Inferior parietal cortex (tissue), 1 donor: ENCODE measurements around the gene VAV3.
A peak's percentile ranks its signal among the peaks of the same experiment; 100 is the strongest.

Experiments
- DNase-seq: peaks from one replicate; pipeline ENCODE4 v3.0.0-alpha.2; 2016; ENCODE audit errors: extremely low spot score

The VAV3 gene

DNA sequence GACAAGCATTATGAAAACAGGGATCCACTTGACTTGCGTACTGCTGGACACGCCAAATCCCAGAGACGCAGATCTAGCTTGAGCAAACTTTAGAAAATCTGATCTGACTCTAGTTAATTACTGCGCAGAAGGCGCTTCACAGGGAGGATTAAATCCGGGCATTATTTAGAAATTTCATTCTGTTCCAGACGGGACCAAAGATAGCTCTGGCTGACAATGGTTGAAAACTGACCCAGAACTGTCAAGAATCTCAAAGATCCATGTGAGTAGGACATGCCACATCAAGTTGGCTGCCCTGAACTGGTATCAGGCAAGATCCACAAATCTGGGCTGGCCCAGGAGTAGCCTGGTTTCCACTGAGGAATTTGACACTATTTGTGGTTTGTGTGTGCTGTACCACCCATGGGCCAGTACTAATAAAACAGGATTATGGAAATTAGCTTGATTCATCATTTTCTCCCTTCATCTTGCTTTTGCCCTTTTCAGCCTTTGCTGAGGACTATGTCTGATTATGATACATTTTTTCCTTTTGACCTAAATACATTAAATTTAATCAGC is 171.0 kb downstream of the VAV3 start:
- DNase-seq = no peak

GRCh38 chr1:107791348-107791747 is 173.6 kb downstream of the VAV3 start:
- no peak for DNase-seq

DNA sequence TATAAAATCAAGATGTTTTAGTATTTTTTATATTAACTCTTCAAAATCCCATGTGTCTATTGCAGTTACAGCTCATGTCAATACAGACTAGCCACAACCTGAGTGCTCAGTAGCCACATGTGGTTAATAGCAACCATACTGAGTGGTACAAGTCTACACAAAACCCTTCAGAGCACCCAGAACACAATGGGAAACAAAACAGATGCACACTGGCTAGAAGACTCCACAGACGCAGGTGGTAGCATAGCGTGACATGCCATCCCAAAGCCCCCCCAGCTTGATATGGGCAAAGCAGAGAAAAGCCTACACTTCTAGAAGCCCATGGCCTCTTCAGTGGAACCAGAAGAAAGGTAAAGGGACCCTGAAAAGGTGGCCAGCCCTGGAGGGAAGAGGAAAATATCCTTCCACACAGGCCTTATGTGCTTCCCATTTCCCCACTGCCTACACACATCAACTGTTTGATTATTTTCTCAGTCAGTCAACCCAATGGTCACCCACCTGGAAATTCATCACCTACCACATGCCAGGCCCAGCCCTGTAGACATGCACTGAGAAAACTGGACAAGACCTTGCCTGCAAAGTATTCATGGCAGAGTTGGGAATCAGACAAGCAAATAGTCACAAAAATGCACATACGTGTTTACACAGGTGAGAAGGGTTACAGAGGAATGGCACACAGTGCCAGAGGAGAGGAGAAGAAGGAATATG is 175.0 kb downstream of the VAV3 start:
- DNase-seq = no peak

DNA sequence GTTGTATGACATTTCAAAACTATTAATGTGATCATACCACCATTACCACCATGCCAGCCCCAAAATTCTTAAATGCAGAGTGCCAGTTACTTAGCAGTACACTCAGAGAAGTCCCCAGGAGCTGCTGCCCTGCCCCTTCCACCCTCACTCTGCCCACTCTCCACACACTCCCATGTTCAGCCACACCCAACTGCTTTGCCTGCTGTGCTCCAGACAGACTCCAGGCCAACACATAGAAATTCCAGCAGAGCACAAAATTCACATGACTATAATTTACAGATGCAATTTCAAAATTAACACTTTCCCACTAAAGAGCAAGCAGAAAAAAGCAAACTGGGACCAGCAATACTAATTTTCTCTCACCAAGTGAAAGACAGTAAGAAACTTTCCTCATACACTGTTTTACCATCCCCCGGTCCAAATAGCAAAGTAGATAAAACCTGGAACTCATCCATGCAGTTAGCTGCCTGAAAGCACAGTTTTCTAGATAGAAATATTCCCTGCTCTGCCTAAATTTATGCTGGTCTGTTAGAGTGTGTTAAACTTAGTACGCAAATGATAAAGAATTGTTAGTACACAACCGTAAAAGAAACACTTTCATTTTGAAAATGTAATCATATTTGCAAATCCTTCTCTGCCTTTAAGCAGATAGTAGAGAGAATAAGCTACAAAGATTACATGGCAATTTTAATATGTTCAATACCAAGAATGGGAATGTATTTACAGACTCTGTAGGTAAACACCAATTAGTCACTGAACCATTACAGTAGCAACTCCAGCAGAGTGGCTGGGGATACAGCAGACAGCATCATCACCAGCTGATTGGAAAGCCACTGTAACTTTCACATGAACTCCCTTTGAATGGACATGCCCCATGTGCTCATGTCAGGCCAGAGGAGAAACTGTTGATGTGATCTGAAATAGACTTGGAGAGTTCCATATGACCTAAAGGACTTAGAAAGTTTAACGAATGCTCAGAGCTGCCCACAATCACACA is 176.5 kb downstream of the VAV3 start:
- DNase-seq = no peak

DNA sequence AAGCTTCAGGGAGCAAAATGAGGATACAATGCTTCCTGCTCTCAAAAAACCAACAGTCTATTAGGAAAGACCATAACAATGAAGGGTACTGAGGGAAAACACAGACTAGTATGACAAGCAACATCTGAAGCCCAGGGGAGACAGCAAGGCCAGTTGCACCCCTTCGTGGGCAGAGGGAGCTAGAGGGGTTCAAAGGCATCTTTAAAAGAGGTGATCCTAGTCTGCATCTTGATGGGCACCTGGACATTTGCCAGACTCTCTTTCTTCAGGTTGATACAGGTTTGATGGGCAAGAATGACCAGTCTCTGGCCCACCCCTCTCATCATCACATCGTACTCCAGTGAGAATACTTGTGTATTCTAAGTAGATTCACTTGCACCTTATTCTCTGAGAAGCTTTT is 177.7 kb downstream of the VAV3 start:
- DNase-seq = no peak

DNA sequence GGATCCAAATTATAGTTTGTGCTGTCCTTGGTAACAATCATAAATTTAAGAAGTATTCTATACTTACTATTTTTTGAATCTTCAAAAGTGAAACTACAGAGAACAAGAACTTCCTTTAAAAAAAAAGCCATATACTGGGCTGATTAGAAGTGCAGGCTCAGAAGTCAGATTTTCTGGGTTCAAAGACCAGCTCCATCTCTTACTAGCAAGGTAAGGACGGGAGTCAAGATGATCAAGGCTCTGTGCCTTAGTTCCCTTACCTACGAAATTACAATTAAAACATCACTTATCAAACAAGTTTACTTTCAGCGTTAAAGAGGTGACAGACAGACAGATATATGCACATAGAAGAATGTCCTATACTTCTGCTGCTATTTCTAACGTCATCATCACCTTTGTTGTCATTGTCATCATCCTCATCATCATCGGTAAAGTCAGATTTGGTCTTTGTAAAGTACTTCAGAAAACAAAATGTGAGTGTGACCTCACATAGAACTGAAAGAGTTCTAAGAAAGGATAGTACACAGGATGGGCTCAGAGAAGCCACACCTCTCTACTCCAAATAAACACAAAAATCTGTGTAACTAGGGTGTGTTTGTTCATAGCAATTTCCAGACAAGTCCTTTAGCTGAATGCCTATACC is 178.7 kb downstream of the VAV3 start:
- DNase-seq = no peak

- no peak for DNase-seq
These were observed 179.3 kb downstream of the VAV3 start for GRCh38 chr1:107785496-107786202.

GRCh38 chr1:107782217-107782845 is 182.6 kb downstream of the VAV3 start:
- DNase-seq = peak; percentile 92

GRCh38 chr1:107781245-107781644 is 183.7 kb downstream of the VAV3 start:
- DNase-seq = no peak

GRCh38 chr1:107777664-107778047 is 187.3 kb downstream of the VAV3 start:
- DNase-seq = no peak

GRCh38 chr1:107776900-107777663 is 187.9 kb downstream of the VAV3 start:
- no peak for DNase-seq

DNA sequence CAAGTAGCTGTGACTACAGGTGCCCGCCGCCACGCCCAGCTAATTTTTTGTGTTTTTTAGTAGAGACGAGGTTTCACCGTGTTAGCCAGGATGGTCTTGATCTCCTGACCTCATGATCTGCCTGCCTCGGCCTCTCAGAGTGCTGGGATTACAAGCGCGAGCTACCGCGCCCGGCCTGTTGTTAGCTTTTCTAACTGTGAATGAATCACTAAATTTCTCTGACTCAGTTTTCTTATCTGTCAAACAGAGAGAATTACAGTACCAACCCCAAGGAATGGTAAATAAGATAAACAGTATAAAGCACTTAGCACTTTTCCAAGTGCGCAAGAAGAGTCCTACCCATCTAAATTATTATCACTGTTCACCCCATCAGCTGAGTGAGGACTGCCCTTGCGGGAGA is 193.6 kb downstream of the VAV3 start:
- DNase-seq = no peak

GRCh38 chr1:107767156-107767582 is 197.8 kb downstream of the VAV3 start:
- DNase-seq = no peak

GRCh38 chr1:107766533-107766932 is 198.4 kb downstream of the VAV3 start:
- no peak for DNase-seq

DNA sequence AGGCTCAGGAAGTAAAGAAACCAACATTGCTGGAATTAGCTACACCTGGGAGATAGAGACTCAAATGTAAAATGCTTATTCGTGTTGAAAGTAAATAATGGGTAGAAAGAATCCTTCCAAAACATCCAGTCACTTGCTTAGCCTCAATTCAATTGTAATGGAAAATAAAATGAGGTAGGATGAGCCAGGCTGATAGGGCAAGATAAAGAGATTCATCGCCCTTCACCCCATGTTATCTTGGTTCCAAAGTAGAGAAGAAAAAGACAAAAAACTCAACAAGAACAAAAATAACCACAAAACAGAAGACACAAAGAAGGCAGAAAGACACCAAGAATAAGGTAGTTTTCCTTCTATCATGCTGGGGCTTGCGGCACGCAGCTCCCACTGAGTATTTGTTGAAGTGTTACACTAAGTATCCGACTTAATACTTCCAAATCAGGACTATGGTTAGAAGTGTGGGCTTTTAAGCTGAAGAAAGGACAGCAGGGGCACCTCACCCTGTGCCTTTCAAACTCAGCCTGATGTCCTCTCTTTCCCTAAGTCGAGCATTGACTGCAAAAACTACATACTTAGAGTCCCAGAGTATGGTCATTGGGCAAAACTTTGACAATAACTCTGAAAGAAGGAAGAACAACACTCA is 202.1 kb downstream of the VAV3 start:
- DNase-seq = no peak

DNA sequence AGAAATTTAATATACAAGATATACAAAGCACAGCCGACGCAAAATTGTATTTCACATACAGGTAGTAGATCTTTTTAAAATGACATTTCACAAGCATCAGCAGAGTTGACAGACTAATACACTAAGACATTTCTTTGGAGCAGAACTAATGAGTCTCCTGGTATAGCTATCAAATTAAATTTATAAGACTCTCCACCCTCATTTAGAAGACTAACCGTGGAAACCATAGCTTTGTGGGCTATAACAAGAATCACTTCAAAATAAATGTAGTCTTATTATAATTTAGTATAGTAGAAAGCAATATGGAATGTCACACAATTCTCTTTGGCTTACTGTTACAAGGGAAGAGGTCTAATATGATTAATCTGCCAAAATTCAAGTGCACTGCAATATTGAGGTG is 204.9 kb downstream of the VAV3 start:
- DNase-seq = no peak

DNA sequence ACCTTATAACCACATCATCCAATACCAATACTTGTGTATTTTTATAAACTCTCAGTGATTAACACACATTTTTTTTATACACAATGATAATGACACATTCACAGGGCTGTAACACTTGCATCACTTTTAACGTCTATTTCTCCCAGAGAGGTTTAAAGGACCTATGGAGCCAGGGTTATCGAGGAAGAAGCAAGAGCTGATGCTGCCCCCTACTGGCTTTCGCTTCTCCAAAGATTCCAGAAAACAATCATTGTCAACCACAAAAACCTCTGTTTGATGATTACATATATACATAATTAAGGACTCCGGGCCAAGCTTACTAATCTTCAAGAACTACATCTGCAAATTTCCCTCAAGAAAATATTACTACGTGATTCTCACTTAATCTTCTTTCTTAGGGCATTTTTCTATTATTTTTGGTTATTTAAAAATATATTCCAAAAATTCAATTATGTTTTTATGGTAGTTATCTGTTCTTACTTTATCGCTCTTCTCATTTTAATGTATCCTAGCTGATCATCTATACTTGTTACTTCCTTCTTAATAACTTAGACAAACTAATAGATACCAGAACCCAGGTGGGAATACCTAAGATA is 214.5 kb downstream of the VAV3 start:
- peak; percentile 76 for DNase-seq

DNA sequence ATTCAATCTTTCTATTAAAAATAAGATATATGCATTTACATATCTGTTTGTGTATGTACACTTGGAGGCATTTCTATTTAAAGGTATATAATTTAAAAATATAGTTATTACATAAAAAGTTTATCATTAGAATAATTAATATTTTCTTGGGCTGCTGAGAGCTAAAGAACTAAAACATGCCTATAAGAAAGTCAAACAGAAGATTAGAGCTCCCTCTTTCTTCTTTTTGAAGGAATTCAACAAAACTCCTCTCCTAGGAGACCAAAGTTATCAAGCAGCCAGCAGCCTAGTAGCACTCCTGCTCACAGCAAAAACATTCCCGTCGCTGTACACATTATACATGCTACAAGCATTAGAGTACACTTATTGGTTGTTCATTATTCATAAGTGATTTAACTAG is 216.4 kb downstream of the VAV3 start:
- no peak for DNase-seq

GRCh38 chr1:107741242-107741641 is 223.7 kb downstream of the VAV3 start:
- DNase-seq = no peak
